Measurements from ENCODE around the gene FANCC.
A peak's percentile ranks its signal among the peaks of the same experiment; 100 is the strongest.

FANCC gene

DNA sequence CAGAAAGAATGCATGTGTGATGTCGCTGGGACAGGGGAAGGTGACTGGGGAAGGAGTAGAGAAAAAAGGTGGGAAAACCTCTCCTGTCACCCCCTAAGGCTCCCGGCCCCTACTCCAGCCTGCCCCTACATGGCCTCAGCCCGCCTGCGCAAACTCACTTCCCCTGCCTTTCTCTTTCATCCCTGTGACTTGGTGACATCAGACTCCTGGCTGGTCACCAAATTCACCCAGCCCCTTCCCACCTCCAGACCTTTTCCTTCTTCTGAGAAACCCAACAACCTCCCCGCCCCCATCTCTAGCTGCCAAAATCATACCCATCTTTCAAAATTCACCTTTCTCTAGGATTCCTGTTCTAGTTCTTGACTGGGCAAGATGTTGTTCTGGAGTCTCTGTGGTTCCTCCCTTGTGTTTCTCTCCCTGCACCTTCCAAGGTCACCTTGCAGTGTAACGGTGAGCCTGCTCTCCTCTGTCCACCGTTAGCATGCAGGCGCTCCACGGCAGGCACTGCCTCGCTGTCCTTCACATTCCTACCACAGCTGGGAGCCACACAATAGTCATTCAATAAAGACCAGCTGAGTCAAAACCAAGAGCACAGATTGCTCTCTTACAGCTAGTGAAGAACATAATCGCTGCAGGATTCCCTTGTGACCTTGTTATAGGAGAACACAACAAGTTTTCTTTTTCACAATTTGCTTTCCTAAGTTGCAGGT lies 134.5 kb downstream of the FANCC start:
- in situ Hi-C loops (cut with MboI; ENCODE audit: low sequenced_read_pairs, unreplicated experiment), result no loop called here
- DNase-seq (ENCODE audit: low spot score), result no peak
- TF ChIP-seq, protein P1, sequence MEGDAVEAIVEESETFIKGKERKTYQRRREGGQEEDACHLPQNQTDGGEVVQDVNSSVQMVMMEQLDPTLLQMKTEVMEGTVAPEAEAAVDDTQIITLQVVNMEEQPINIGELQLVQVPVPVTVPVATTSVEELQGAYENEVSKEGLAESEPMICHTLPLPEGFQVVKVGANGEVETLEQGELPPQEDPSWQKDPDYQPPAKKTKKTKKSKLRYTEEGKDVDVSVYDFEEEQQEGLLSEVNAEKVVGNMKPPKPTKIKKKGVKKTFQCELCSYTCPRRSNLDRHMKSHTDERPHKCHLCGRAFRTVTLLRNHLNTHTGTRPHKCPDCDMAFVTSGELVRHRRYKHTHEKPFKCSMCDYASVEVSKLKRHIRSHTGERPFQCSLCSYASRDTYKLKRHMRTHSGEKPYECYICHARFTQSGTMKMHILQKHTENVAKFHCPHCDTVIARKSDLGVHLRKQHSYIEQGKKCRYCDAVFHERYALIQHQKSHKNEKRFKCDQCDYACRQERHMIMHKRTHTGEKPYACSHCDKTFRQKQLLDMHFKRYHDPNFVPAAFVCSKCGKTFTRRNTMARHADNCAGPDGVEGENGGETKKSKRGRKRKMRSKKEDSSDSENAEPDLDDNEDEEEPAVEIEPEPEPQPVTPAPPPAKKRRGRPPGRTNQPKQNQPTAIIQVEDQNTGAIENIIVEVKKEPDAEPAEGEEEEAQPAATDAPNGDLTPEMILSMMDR (IDR thresholded peaks at IDR 0.05; ENCODE audit: borderline replicate concordance, control extremely low read depth, extremely low read depth, insufficient read depth, missing control alignments), result no peak

DNA sequence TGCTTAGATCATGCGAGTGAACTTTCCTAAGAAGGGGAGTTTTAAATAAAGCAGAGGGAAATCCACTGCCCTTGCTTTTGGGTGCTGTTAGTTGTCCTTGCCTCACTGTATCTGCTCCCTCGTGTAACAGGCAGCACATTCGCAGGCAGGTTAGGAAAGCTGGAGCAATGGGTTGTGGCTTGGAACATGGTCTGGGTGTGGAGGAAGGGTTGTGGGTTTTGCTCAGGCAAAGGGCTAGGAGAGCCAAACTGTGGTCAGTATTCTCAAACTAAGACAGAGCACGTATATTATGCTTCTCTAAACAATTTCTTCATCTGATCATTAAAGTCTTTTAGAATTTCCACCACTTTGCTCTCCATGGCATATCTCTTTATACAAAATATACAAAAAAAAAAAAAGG lies 135.7 kb downstream of the FANCC start:
- in situ Hi-C loops (cut with MboI; ENCODE audit: low sequenced_read_pairs, unreplicated experiment), result no loop called here
- DNase-seq (ENCODE audit: low spot score), result no peak

DNA sequence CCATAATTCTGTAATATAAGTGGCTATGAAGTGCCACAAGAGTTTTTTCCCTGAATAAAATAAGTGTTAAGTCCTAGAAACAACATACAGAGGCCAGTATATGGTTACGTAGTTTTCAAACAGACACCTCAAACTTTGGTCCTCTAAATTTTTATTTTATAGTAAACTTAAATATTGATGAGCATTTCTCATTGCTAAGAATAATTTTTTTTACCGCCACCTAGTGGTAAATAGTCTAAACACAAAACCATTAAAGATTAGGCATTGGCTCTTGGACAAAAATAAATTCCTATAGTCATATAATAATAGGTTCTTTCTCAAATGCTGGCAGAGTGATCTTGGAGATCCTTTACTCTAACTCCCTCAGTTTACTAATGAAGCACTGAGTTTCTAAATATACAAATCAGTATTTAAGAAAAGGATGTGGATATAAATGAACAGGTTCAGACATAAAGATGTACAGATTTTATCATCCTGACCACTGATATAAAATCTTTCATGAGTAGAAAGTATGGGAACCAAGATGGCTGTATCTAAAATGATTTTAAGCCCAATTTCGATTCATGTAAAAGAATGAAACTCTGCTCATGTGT lies 136.2 kb downstream of the FANCC start:
- DNase-seq (ENCODE audit: low spot score), result peak; percentile 51
- TF ChIP-seq, protein P1 (IDR thresholded peaks at IDR 0.05; ENCODE audit: borderline replicate concordance, control extremely low read depth, extremely low read depth, insufficient read depth, missing control alignments), result peak; percentile 28
- in situ Hi-C loops (cut with MboI; ENCODE audit: low sequenced_read_pairs, unreplicated experiment), result no loop called here

More for the DNA sequence above, 135.7 kb downstream of the FANCC start:
- TF ChIP-seq, protein P1 (IDR thresholded peaks at IDR 0.05; ENCODE audit: borderline replicate concordance, control extremely low read depth, extremely low read depth, insufficient read depth, missing control alignments), result no peak

DNA sequence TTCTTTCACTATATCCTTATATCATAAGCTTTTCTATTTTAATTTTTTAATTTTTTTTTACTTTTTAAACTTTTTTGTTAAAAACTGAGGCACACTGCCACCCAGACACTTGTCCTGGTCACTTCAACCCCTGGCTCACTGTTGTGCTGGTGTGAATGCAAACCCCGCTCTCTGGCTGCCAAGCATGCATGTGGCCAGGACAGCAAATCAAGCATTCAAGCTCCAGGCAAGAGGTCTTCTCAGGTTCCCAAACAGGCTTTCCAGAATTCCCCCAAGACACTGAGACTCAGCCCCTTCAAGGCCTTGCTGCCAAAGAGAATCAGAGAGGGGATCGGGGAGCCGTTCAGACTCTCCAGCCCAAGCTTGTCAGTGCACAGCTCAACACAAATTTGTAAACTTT lies 139.9 kb downstream of the FANCC start:
- in situ Hi-C loops (cut with MboI; ENCODE audit: low sequenced_read_pairs, unreplicated experiment), result no loop called here
- DNase-seq (ENCODE audit: low spot score), result no peak
- TF ChIP-seq, protein P1 (IDR thresholded peaks at IDR 0.05; ENCODE audit: borderline replicate concordance, control extremely low read depth, extremely low read depth, insufficient read depth, missing control alignments), result no peak

DNA sequence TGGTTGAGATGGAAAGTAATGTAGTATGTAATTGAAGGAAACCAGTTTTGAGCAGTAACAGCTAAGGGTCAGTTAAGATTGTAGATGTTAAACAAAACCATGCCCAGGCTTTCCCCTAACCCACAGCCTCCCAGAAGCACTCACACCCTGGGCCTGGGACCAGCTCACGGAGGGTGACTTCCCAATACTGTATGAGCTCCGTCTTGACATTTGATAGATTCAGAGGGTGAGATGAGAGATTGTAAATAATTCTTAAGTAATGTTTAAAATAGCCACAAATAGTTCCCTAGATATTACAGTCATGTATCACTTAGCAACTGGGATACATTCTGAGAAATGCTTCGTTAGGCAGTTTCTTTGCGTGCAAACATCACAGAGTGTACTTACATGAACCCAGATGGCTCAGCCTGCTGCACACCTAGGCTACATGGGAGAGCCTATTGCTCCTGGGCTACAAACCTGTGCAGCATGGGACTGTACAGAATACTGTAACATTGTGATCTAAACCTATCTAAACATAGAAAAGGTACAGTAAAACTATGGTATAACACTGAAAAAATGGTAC lies 140.7 kb downstream of the FANCC start:
- TF ChIP-seq, protein P1 (IDR thresholded peaks at IDR 0.05; ENCODE audit: borderline replicate concordance, control extremely low read depth, extremely low read depth, insufficient read depth, missing control alignments), result no peak
- in situ Hi-C loops (cut with MboI; ENCODE audit: low sequenced_read_pairs, unreplicated experiment), result no loop called here
- no peak for DNase-seq (ENCODE audit: low spot score)

DNA sequence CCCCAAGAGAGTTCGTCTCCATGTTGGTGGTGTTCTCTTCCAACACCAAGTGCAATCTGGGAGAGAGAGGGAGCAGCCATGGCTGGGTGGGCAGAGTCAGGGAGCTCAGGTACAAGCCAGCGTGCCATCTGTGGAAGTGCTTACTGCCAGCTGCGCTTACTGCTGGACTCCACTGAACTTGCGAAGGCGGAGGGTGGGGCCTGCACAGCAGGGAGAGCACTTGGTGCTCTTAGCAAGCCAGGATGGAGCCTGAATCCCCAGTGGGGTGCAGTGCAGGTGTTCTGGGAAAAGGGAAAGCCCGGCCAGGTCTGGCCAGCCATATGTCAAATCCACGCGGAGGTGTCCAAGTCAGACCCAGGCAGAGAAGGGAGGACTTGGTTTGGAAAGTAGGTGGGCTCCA lies 142.0 kb downstream of the FANCC start:
- TF ChIP-seq, protein P1 (IDR thresholded peaks at IDR 0.05; ENCODE audit: borderline replicate concordance, control extremely low read depth, extremely low read depth, insufficient read depth, missing control alignments), result no peak
- in situ Hi-C loops (cut with MboI; ENCODE audit: low sequenced_read_pairs, unreplicated experiment), result no loop called here
- no peak for DNase-seq (ENCODE audit: low spot score)
